ENCODE results near the gene LDAH.

LDAH gene

GRCh38 chr2:20757405-20758090 is 65.4 kb downstream of the LDAH start:
- H3K27ac Mint-ChIP-seq = no peak overlapping the region
- H3K36me3 Mint-ChIP-seq (ENCODE audit: low read depth) = peaks cover 78% of the 10 kb centered on the region
- peaks cover 11% of the 10 kb centered on the region for H3K4me1 Mint-ChIP-seq (ENCODE audit: low read depth)
- no peak for DNase-seq
- no peaks in the 10 kb centered on the region for H3K9me3 Mint-ChIP-seq
- no peak overlapping the region for H3K4me3 Mint-ChIP-seq
- H3K27me3 Mint-ChIP-seq = no peaks in the 10 kb centered on the region

- no peak overlapping the region for H3K27ac Mint-ChIP-seq
- no peak overlapping the region for H3K4me3 Mint-ChIP-seq
- H3K4me1 Mint-ChIP-seq (ENCODE audit: low read depth) = peaks cover 11% of the 10 kb centered on the region
- DNase-seq = no peak
- H3K27me3 Mint-ChIP-seq = no peaks in the 10 kb centered on the region
- H3K9me3 Mint-ChIP-seq = no peaks in the 10 kb centered on the region
- peaks cover 76% of the 10 kb centered on the region for H3K36me3 Mint-ChIP-seq (ENCODE audit: low read depth)
These were observed 67.6 kb downstream of the LDAH start for GRCh38 chr2:20755132-20755800.

GRCh38 chr2:20752293-20752692 is 70.6 kb downstream of the LDAH start:
- H3K4me1 Mint-ChIP-seq (ENCODE audit: low read depth) = no peaks in the 10 kb centered on the region
- DNase-seq = no peak
- H3K36me3 Mint-ChIP-seq (ENCODE audit: low read depth) = peaks cover 68% of the 10 kb centered on the region
- no peak overlapping the region for H3K27ac Mint-ChIP-seq
- H3K9me3 Mint-ChIP-seq = no peaks in the 10 kb centered on the region
- H3K4me3 Mint-ChIP-seq = no peak overlapping the region
- H3K27me3 Mint-ChIP-seq = no peaks in the 10 kb centered on the region

GRCh38 chr2:20747317-20747716 is 75.6 kb downstream of the LDAH start:
- no peaks in the 10 kb centered on the region for H3K4me1 Mint-ChIP-seq (ENCODE audit: low read depth)
- no peak overlapping the region for H3K4me3 Mint-ChIP-seq
- peaks cover 64% of the 10 kb centered on the region for H3K36me3 Mint-ChIP-seq (ENCODE audit: low read depth)
- no peaks in the 10 kb centered on the region for H3K27me3 Mint-ChIP-seq
- no peak for DNase-seq
- no peak overlapping the region for H3K27ac Mint-ChIP-seq
- H3K9me3 Mint-ChIP-seq = no peaks in the 10 kb centered on the region

- peaks cover 69% of the 10 kb centered on the region for H3K36me3 Mint-ChIP-seq (ENCODE audit: low read depth)
- no peak overlapping the region for H3K4me3 Mint-ChIP-seq
- H3K27ac Mint-ChIP-seq = no peak overlapping the region
- no peaks in the 10 kb centered on the region for H3K9me3 Mint-ChIP-seq
- DNase-seq = no peak
- H3K27me3 Mint-ChIP-seq = no peaks in the 10 kb centered on the region
- H3K4me1 Mint-ChIP-seq (ENCODE audit: low read depth) = no peaks in the 10 kb centered on the region
These were observed 76.9 kb downstream of the LDAH start for GRCh38 chr2:20745924-20746555.

GRCh38 chr2:20744366-20745335 is 78.2 kb downstream of the LDAH start:
- Mint-ChIP-seq H3K4me1 (ENCODE audit: low read depth) (no peaks in the 10 kb centered on the region), H3K27ac (no peak overlapping the region), H3K27me3 (no peaks in the 10 kb centered on the region), H3K9me3 (no peaks in the 10 kb centered on the region), H3K4me3 (no peak overlapping the region), H3K36me3 (ENCODE audit: low read depth) (peaks cover 68% of the 10 kb centered on the region)
- no peak for DNase-seq

- no peak overlapping the region for H3K27ac Mint-ChIP-seq
- H3K4me1 Mint-ChIP-seq (ENCODE audit: low read depth) = no peaks in the 10 kb centered on the region
- peaks cover 85% of the 10 kb centered on the region for H3K36me3 Mint-ChIP-seq (ENCODE audit: low read depth)
- no peak overlapping the region for H3K4me3 Mint-ChIP-seq
- DNase-seq = no peak
- H3K9me3 Mint-ChIP-seq = no peaks in the 10 kb centered on the region
- H3K27me3 Mint-ChIP-seq = no peaks in the 10 kb centered on the region
These were observed 84.1 kb downstream of the LDAH start for GRCh38 chr2:20738772-20739171.

- H3K4me3 Mint-ChIP-seq = no peak overlapping the region
- no peak for DNase-seq
- H3K36me3 Mint-ChIP-seq (ENCODE audit: low read depth) = peaks cover 82% of the 10 kb centered on the region
- no peak overlapping the region for H3K27ac Mint-ChIP-seq
- H3K4me1 Mint-ChIP-seq (ENCODE audit: low read depth) = no peaks in the 10 kb centered on the region
- H3K9me3 Mint-ChIP-seq = no peaks in the 10 kb centered on the region
- H3K27me3 Mint-ChIP-seq = no peaks in the 10 kb centered on the region
These were observed 85.4 kb downstream of the LDAH start for GRCh38 chr2:20737505-20737904.

GRCh38 chr2:20728114-20728758 is 94.7 kb downstream of the LDAH start:
- Mint-ChIP-seq H3K27ac (no peak overlapping the region), H3K4me3 (no peak overlapping the region), H3K27me3 (no peaks in the 10 kb centered on the region), H3K9me3 (no peaks in the 10 kb centered on the region), H3K36me3 (ENCODE audit: low read depth) (peaks cover 75% of the 10 kb centered on the region), H3K4me1 (ENCODE audit: low read depth) (peaks cover 2% of the 10 kb centered on the region)
- DNase-seq = no peak

GRCh38 chr2:20726913-20727312 is 96.0 kb downstream of the LDAH start:
- Mint-ChIP-seq H3K27ac (no peak overlapping the region), H3K4me3 (no peak overlapping the region), H3K9me3 (peaks cover 1% of the 10 kb centered on the region), H3K27me3 (no peaks in the 10 kb centered on the region), H3K36me3 (ENCODE audit: low read depth) (peaks cover 81% of the 10 kb centered on the region), H3K4me1 (ENCODE audit: low read depth) (peaks cover 2% of the 10 kb centered on the region)
- DNase-seq = no peak

- Mint-ChIP-seq H3K4me1 (ENCODE audit: low read depth) (peaks cover 2% of the 10 kb centered on the region), H3K27me3 (no peaks in the 10 kb centered on the region), H3K9me3 (peaks cover 1% of the 10 kb centered on the region), H3K36me3 (ENCODE audit: low read depth) (peaks cover 82% of the 10 kb centered on the region), H3K4me3 (no peak overlapping the region), H3K27ac (no peak overlapping the region)
- DNase-seq = no peak
These were observed 97.1 kb downstream of the LDAH start for GRCh38 chr2:20725782-20726181.

GRCh38 chr2:20724500-20725053 is 98.3 kb downstream of the LDAH start:
- H3K36me3 Mint-ChIP-seq (ENCODE audit: low read depth) = peaks cover 82% of the 10 kb centered on the region
- no peaks in the 10 kb centered on the region for H3K27me3 Mint-ChIP-seq
- H3K9me3 Mint-ChIP-seq = peaks cover 1% of the 10 kb centered on the region
- no peak overlapping the region for H3K27ac Mint-ChIP-seq
- H3K4me3 Mint-ChIP-seq = no peak overlapping the region
- no peak for DNase-seq
- peaks cover 3% of the 10 kb centered on the region for H3K4me1 Mint-ChIP-seq (ENCODE audit: low read depth)

GRCh38 chr2:20723543-20723942 is 99.4 kb downstream of the LDAH start:
- no peak for DNase-seq
- Mint-ChIP-seq H3K4me1 (ENCODE audit: low read depth) (peaks cover 3% of the 10 kb centered on the region), H3K4me3 (no peak overlapping the region), H3K9me3 (peaks cover 1% of the 10 kb centered on the region), H3K27me3 (no peaks in the 10 kb centered on the region), H3K27ac (no peak overlapping the region), H3K36me3 (ENCODE audit: low read depth) (peaks cover 77% of the 10 kb centered on the region)

Measured in activated T-cell treated with anti-CD3 and anti-CD28 coated beads, Interleukin-2, amount 50 U/mL, for 24 hours (primary cell).